ENCODE measurements around the gene MYL5. TPM values are rescaled to one million over a fixed set of nuclear protein-coding genes. Genes with fewer than 3 reads are reported as not detected.
"Not testable (repeated sequence)": the region's sequence is repeated elsewhere in the genome, so short reads cannot be mapped to it uniquely, and the experiment has no call there.

Gene MYL5
- total RNA-seq, 1 donor from 2014 or later: 3.7 TPM

DNA sequence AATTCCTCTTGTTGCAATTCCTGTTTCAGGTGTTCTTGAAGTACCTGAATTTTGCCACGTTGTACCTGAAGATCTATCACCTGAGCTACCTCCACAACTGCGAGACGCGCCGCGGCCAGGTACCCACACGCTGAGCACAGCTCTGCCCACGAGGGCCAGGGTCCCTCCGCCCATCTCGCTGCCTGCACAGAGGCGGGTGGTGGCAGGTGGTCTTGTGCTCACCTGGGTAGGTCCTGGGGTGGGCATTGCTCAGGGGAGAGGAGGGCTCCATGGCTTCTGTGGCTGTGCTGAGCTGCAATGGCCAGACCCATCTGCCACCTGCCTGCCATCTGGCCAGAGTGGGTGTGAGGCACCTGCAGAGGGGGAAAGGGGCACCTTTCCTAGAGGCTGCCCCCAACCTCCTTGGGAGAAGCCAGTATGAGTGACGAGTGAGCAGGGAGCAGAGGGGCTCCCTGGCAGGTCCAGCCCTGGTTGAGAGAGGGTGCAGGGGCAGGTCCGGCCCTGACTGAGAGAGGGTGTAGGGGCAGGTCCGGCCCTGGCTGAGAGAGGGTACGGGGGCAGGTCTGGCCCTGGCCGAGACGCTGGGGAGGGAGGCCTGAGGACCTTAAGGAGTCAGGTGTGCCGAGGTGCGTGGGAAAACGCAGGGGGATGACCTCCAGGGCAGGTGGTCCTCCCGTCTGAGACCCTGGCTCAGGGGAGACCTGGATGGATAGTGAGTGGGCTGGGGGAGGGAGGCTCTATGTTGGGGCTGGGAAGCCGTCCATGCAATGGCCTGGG lies 38.3 kb upstream of the MYL5 start:
- DNase-seq (ENCODE audit: low spot score in 2 of 2) (no peak), FAIRE-seq (no peak)

DNA sequence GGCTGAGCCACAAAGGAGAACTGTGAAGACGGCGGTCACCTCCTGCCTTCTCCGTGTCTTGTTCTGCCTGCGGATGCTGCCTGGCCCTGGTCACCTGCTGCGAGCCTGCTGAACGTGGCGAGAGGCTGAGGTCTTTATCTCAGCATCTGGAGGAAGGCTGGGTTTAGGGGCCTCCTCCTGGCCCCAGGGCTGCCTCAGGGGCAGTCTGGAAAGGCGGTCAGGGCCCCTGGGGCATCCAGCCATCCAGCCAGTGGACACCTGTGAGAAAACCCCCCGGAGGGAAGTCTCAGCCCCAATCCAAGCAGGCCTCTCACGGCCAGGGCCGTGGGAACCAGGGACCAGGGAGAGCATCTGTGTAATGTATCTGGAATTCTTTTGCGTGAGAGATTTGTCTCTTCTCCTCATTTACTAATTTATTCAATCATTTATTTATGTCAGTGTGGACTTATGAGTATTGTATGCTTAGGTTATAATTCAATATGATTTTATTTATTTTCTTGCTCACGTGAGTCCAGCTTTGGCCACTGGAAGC lies 37.6 kb upstream of the MYL5 start:
- FAIRE-seq: no peak
- DNase-seq (ENCODE audit: low spot score in 2 of 2): no peak

DNA sequence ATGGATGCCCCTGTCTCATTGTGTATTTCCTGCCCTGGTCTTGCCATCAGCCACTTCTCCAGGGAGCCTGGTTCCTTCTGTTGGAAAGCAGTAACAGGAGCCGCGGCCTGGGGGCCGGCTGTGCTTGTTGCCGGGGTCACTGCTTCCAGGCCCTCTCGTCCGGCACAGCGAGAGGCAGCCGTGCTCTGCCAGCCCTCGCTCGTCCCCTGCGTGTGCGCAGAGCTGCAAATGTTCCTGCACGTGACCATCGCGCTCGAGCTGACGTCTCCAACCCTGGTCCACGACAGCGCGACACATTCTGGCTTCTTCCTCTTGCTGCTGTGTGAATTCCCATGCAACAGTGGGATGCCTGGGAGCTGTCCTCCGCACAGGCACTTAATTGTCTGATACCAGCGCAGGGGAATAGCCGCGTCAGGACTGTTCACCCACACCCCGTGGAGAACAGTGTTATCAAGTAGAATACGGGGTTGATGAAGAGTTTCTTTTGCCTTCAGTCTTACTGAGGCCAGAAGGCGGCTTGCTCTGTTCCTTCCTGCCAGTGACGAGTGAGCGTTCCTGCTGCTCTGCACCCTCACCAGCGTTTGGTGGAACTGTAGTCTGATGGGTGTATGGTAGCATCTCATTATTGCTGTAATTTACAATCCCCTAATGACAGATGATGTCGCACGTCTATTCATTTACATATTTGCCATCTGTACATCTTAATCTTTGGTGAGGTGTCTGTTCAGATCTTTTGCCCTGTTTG lies 36.6 kb upstream of the MYL5 start:
- FAIRE-seq (no peak), DNase-seq (ENCODE audit: low spot score in 2 of 2) (no peak)

DNA sequence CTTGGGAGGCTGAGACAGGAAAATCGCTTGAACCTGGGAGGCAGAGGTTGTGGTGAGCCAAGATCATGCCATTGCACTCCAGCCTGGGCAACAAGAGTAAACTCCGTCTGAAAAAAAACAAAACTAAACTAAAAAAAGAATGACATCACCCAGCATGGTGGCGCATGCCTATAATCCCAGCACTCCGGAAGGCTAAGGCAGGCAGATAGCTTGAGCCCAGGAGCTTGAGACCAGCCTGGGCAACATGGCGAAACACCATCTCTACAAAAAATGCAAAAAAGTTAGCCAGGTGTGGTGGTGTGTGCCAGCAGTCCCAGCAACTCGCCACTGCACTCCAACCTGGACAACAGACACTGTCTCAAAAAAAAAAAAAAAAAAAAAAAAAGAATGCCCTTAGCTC lies 32.0 kb upstream of the MYL5 start:
- DNase-seq (ENCODE audit: low spot score in 2 of 2); FAIRE-seq: not testable (repeated sequence)

DNA sequence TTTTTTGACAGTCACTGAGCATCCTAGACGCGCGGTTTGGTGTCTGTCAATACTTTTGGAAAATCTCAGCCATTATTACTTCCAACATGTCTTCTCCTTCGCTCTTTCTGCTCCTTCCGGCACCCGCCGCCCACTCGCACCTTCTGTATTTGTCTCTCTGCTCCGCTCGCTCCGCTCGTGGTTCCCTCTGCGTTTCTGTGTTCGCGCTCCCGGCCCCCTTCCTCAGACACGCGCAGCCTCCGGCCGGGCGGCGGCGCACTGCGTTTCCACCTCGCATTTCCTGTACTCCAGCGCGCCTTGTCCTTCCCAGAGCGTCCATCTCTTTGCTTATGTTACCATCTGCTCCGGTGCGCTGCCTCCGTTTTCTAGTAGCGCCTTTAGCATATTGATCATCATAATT lies 27.9 kb upstream of the MYL5 start:
- no peak for DNase-seq (ENCODE audit: low spot score in 2 of 2)

DNA sequence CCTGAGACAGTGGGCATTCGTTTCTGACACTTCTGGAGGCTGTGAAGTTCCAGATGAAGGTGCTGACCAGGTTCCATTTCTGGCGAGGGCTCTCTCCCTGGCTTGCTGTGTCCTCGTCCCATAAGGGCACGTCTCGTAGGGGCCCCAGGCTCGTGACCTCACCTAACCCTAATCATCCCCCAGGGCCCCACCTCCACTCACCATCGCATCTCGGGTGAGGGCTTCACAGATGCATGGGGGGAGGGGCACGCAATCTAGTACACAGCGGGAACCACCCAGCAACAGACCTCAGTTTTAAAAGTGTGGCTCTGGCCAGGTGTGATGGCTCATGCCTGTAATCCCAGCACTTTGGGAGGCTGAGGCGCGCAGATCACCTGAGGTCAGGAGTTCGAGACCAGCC lies 26.9 kb upstream of the MYL5 start:
- no peak for FAIRE-seq
- no peak for DNase-seq (ENCODE audit: low spot score in 2 of 2)

More for the DNA sequence above, 27.9 kb upstream of the MYL5 start:
- no peak for FAIRE-seq

DNA sequence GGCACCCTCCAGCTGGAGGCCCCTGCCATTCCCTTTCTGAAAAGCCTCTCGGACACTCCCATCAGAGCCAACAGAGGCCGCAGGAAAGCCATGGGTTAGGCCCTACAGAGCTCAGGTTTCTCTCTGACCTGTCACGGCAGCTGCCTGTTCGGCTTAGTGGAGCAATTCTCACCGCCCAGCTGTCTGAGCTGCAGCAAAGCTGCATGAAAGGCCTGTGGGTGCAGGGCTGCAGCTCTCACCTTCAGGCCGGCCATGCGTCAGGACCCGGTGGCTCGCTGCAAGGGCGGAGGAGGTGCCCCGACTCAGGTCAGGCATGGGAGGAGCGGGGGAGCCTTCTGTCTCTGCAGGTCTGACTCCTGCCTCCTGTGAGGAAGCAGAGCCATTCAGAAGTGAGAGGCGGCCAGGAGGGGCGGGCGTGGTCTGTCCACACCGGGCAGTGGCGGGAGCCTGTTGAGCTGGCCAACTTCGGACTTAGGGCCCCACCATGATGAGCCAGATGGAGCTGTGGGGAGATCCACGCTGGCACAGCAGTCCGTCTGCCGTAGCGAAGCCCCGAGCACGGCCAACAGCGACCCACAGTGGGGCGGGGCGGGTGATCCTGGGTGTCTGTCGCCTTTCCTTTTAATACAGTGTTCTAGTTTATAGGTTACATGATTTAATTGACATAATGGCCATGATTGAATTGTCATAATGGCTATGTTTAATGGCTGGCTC lies 25.6 kb upstream of the MYL5 start:
- DNase-seq (ENCODE audit: low spot score in 2 of 2) (no peak), FAIRE-seq (no peak)

DNA sequence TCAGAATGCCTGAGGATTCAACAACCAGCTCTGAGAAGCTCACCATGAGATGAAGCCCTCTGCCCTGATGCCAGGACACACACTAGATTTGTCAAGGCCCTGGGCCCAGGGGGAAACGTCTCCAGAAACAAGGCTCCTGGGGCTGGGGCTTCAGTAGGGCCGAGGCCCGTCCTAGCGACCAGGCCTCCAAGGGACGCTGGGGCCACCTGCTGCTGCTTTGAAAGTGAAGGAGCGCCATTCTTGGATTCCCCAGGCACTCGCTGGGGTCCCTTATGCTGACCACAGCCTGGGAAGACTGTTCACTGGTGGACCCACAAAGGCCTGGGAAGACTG lies 25.1 kb upstream of the MYL5 start:
- FAIRE-seq (no peak), DNase-seq (ENCODE audit: low spot score in 2 of 2) (no peak)

DNA sequence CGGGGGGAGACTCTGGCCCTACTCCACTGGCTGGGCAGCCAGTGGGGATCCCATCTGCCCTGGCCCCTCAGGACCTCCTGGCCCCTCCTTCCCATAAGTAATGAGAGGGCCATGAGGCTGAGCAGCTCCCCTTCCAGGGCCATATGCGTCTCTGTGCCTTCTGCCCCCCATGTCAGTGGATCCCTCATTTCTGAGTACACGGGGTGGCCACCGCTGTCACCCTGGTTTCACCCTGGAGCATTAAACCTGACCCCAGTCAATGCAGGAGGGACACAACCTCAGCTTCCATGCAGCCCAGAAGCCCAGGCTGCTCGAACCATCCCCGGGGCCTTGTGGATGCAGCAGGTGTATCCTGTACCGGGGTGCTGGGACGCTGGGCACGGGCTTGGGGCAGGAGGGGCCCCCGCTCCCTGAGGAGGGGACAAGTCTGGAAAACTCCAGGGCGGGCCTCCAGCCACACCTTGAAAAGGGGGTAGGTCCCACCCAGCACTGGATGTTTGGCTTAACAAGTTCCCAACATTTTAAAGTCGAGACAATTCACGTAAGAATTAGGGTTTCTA lies 24.5 kb upstream of the MYL5 start:
- no peak for FAIRE-seq
- no peak for DNase-seq (ENCODE audit: low spot score in 2 of 2)

DNA sequence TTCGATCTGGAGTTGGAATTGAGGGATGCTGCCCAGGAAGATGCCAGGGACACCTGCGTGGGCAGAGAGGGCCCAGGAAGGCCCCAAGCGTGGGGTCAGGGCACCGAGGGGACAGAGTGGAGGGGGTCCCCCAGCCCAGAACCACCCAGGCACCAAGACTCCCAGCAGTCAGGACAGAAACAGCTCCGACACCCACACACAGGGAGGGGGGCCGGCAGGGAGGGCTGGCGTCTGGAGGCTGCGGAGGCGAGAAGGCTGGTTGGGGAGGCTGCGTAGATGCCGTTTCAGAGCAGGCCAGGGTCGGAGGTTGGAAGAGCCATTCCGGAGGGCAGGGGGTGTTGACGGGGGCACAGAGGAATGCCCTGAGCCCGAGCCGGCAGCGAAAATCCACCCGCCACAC lies 23.9 kb upstream of the MYL5 start:
- DNase-seq (ENCODE audit: low spot score in 2 of 2) (peak in 1 of 2 donors; percentile 57), FAIRE-seq (no peak)

DNA sequence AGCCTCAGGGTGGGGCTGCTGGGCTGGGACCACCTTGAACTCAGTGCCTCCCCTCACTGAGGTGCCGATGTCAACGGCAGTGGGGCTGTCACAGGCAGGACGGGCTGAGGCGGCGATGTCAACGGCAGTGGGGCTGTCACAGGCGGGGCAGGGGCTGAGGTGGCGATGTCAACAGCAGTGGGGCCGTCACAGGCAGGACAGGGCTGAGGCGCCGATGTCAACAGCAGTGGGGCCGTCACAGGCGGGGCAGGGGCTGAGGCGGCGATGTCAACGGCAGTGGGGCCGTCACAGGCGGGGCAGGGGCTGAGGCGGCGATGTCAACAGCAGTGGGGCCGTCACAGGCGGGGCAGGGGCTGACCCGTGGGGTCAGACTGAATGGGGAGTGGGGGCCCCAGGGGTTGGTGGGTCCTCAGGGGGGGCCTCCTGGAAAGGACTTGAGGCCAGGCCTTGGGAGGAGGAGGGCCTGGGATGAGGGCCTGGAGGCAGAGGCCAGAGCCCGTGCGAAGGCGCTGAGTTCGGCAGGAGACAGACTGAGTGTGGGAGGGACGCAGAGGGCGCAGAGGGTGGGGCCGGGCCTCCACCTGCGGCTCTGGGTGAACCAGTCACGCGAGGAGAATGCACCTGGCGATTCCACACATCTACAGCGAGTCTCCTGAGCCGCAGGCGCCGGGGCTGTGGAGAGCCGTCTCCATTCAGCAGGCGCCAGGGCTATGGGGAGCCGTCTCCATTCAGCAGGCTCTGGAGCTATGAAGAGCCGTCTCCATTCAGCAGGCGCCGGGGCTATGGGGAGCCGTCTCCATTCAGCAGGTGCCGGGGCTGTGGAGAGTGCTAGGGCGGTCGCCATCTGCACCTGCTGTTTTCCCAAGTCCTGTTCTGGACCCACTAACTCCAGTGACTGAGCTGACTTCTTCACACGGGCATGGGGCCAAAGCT lies 23.1 kb upstream of the MYL5 start:
- DNase-seq (ENCODE audit: low spot score in 2 of 2): peak; percentile 53 to 71
- FAIRE-seq: no peak

DNA sequence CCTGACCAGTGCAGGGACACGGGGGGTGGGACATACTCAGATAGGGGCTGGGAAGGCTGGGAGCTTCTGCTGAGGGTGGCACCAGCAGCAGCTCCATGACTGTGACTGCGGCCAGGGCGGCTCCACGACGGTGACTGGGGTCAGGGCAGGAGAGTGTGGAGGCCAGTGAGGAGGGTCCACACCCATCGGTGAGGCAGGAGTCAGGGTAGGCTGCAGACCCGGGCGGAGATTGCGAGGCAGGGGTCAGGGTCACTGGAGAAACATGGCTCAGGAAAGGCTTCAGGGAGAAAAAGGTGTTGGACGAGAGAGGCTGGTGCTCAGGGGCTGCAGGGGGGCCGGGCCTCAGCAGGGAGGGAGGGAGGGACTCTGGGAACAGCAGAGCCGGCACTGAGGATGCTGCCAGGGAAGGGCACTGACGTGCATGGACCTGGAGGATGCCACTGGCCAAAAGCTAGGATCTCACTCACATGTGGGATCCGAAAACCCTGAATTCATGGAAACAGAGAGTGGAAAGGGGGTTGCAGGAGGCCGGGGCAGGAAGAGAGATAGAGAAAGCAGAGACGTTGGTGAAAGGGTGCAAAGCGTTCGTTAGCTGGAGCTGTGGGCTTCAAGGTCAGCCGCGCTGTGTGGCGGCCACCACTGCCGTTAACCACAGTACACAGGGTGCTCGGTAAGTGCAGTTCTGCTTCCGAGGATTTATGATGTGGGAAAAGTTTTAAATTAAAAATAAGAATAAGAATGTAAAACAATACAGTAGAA lies 22.3 kb upstream of the MYL5 start:
- FAIRE-seq (no peak), DNase-seq (ENCODE audit: low spot score in 2 of 2) (no peak)

DNA sequence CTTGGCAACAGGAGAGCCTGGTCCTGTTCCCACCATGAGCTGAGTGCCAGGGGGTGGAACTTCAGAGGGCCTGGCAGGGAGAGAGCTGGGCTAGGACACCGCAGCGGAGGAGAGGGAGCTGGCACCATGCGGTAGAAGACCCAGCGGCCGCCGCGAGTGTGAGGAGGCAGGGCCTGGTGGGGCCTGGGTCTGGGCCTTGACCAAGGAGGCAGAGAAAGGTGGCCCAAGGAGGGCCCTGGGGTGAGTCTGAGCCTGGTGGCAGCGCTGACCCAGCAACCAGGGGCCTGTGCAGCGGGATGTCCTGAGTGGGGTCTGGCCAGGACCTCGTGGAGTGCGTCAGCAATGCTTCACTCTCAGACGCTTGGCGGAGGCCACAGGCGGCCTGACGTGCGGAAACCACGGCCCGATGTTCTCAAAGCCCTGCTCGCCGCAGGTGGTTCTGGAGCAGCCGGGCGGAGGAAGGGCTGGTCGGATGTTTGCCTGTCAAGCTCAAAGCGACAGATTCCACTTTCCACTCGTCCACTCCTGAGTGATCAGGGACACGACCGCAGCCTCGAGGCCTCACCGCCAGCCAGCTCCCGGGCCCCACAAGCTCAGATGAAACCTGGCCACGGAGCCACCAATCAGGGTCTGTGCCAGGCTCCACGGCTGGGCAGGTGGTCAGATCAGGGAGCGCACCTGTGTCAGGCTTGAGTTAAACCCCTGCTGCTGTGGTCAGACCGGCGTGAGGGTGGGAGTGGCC lies 21.1 kb upstream of the MYL5 start:
- no peak for FAIRE-seq

DNA sequence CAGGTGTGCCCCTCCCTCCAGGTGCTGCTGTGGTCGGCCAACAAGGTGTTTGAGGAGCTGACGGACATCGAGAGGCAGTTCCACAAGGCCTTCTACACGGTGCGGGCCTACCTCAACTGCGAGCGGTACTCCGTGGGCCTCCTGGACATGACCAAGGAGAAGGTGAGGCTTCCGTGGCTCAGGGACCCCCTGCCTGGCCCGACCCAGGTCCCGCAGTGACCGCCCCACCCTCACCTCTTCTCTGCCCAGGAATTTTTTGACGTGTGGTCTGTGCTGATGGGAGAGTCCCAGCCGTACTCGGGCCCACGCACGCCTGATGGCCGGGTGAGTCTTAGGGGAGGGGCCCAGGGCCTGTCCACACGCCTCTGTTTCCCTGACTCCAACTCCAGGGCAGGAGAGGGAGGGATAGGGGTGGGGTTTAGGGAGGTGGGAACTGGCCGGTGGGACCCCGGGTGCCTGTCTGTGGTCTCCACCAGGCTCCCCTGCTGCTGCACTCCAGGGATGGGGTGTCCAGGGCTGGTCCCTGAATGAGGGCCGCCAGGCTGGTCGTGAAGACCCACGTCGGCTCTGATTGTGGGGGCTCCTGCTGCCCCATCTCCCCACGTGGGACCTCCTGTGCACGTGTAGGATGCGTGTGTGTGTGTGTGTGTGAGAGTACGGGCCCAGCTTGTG lies 20.4 kb upstream of the MYL5 start:
- DNase-seq (ENCODE audit: low spot score in 2 of 2) (no peak), FAIRE-seq (no peak)

More for the DNA sequence above, 21.1 kb upstream of the MYL5 start:
- peak in 1 of 2 donors; percentile 68 for DNase-seq (ENCODE audit: low spot score in 2 of 2)

DNA sequence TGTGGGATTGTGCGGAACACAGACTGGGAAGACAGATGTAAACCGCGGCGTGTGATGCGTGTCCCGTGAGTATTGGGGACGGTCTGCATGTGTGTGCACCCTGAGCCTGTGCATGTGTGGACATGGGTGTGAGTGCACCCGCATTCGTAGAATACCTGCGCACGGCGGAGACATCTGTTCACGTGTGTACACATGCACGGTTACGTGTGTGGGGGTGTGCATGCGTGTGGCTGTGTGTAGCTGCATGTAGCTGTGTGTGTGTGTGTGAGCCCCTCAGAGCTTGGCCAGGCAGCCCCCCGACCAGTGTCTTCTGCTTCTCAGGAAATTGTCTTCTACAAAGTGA lies 19.9 kb upstream of the MYL5 start:
- DNase-seq (ENCODE audit: low spot score in 2 of 2): no peak
- no peak for FAIRE-seq

DNA sequence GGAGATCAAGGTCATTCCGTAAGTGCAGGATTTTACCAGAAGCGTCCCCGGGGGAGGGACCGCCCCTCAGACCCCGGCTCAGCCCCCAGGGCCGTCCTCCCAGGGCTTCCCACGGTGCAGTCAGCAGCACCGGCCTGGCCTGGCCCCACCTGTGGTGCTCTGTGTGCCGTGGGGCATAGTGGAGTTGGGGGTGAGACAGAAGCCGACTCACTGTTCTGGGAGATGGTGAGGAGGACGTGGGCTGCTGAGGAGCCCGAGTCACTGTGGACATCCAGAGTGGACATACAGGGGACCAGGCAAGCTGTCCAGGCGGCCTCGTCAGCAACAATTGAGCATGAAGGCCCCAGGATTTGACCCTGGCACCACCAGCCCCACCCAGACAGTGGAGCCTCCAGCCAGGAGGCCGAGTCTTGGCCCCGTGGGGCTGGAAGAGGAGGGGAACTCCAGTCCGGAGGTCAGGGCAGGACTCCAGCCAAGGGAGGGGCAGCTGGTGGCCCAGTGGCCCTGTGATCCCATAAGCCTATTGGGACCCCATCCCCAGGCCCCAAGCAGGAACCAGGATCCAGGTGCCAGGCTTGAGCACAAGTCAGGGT lies 19.4 kb upstream of the MYL5 start:
- DNase-seq (ENCODE audit: low spot score in 2 of 2) (peak in 1 of 2 donors; percentile 71), FAIRE-seq (no peak)

DNA sequence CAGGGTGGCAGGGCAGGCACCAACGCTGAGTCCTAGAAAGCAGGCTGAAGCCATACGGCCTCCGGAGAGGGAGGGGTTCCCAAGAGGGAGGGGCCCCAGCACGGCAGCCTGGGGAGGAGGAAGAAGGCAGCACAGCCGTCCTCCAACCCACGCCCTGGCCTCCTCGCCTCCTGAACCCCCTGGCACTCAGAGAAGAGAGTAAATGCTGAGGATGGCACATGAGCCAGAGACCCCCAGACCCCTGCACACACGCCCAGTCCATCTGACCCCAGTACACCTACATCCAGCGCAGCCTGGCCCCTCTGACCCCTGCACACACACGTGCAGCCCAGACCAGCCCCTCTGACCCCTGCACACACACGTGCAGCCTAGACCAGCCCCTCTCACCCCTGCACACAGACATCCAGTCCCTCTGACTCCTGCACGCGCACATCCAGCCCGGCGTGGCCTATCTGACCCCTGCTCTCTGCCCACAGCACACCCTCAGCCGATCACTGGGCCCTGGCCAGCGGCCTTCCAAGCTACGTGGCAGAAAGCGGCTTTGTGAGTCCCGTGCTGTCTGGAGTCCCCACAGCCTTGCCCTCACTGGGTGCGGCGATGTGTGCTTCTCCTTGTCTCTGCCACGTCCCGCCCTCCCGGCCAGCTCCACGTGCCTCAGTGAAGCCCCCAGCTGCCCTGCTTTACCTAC lies 18.7 kb upstream of the MYL5 start:
- FAIRE-seq (no peak), DNase-seq (ENCODE audit: low spot score in 2 of 2) (no peak)

All from frontal cortex (tissue), 4 donors.